HEK293 (cell line): ENCODE data around the gene GAL3ST3.

Experiments
- CTCF ChIP-seq: fragments of 450-650 bp; formaldehyde crosslinking; IDR thresholded peaks from 2 replicates; pipeline ENCODE4 v1.5.1; 2016; ENCODE audit warnings: missing biosample characterization, missing genetic modification characterization
- ZNF146 ChIP-seq: fragments of 450-650 bp; formaldehyde crosslinking; IDR thresholded peaks from 2 replicates; pipeline ENCODE4 v1.5.1; 2016; ENCODE audit warnings: missing biosample characterization, missing genetic modification characterization
- ZNF433 ChIP-seq: fragments of 450-650 bp; formaldehyde crosslinking; IDR thresholded peaks from 2 replicates; pipeline ENCODE4 v1.5.1; 2016; ENCODE audit warnings: missing biosample characterization, missing genetic modification characterization, low read depth
- ZNF558 ChIP-seq: fragments of 450-650 bp; formaldehyde crosslinking; IDR thresholded peaks from 2 replicates; pipeline ENCODE4 v1.5.1; 2016; ENCODE audit warnings: missing biosample characterization, missing genetic modification characterization

GRCh38 chr11:66056501-66056900 lies 7.5 kb upstream of the GAL3ST3 start:
- no peak for TF ChIP-seq CTCF (tag by site-specific recombination)
- TF ChIP-seq ZNF558 (tag by site-specific recombination), result no peak
- TF ChIP-seq ZNF433 (tag by site-specific recombination), result no peak
- TF ChIP-seq ZNF146 (tag by site-specific recombination), result no peak
